HEK293 (cell line): ENCODE results near the gene CACTIN.

Experiments used
- CTCF ChIA-PET: fragments of 350-600 bp; formaldehyde crosslinking; extraction: SDS; loops from one replicate; lab custom pipeline; 2021; ENCODE audit warnings: antibody characterized with exemption; lab: Yijun Ruan, JAX
- POLR2A ChIA-PET: fragments of 300-600 bp; formaldehyde crosslinking; extraction: SDS; loops from one replicate; lab custom pipeline; 2020; ENCODE audit warnings: antibody characterized with exemption, inconsistent platforms; lab: Yijun Ruan, JAX
- H3K27ac ChIP-seq: fragments of 200-500 bp; sonication (Bioruptor generic); 2 replicates; pipeline ENCODE4 v1.5.1; 2014; ENCODE audit warnings: low read depth, low read length, control low read depth, inconsistent platforms; ENCODE audit errors: extremely low read depth
- H3K36me3 ChIP-seq, 2 experiments: fragments of 200-500 bp in 1 of 2; sonication (Bioruptor generic) in 1 of 2; 1 replicate in 1 of 2; 2 replicates in 1 of 2; pipeline ENCODE4 v1.5.1; 2014 to 2017; ENCODE audit warnings: inconsistent platforms in 2 of 2, low read length in 2 of 2; ENCODE audit not compliant: control insufficient read depth in 2 of 2, insufficient read depth in 1 of 2
- H3K4me1 ChIP-seq: fragments of 200-500 bp; sonication (Bioruptor generic); 2 replicates; pipeline ENCODE4 v1.5.1; 2014; ENCODE audit warnings: mild to moderate bottlenecking, low read length, inconsistent platforms; ENCODE audit not compliant: control insufficient read depth, insufficient read depth
- H3K4me3 ChIP-seq: 2 replicates; pipeline ENCODE4 v1.5.1; 2011; ENCODE audit warnings: low read depth, mild to moderate bottlenecking, control low read depth, low read length, moderate library complexity
- H3K9me3 ChIP-seq: fragments of 200-500 bp; sonication (Bioruptor generic); 2 replicates; pipeline ENCODE4 v1.5.1; 2014; ENCODE audit warnings: low read depth, low read length, inconsistent platforms; ENCODE audit not compliant: control insufficient read depth, insufficient read depth
- FEZF1 ChIP-seq: fragments of 450-650 bp; formaldehyde crosslinking; IDR thresholded peaks from 2 replicates; pipeline ENCODE4 v1.5.1; 2016; ENCODE audit warnings: missing biosample characterization, missing genetic modification characterization
- GLIS2 ChIP-seq: fragments of 450-650 bp; formaldehyde crosslinking; IDR thresholded peaks from 2 replicates; pipeline ENCODE4 v1.5.1; 2016; ENCODE audit warnings: missing biosample characterization, missing genetic modification characterization
- HIC1 ChIP-seq: fragments of 450-650 bp; formaldehyde crosslinking; IDR thresholded peaks from 2 replicates; pipeline ENCODE4 v1.5.1; 2016; ENCODE audit warnings: missing biosample characterization, missing genetic modification characterization
- MEIS1 ChIP-seq: sonication (generic); formaldehyde crosslinking; IDR thresholded peaks from 2 replicates; pipeline ENCODE4 v1.8.1; 2022; ENCODE audit warnings: missing genetic modification reagents, mild to moderate bottlenecking, borderline replicate concordance
- PBX3 ChIP-seq: sonication (generic); formaldehyde crosslinking; IDR thresholded peaks from 2 replicates; pipeline ENCODE4 v1.8.1; 2022; ENCODE audit warnings: mild to moderate bottlenecking, moderate library complexity, missing genetic modification reagents
- ZBTB17 ChIP-seq: fragments of 450-650 bp; formaldehyde crosslinking; IDR thresholded peaks from 2 replicates; pipeline ENCODE4 v1.5.1; 2016; ENCODE audit warnings: missing biosample characterization, missing genetic modification characterization
- ZFP69B ChIP-seq: fragments of 450-650 bp; formaldehyde crosslinking; IDR thresholded peaks from 2 replicates; pipeline ENCODE4 v1.5.1; 2016; ENCODE audit warnings: missing biosample characterization, missing genetic modification characterization
- ZIC2 ChIP-seq: fragments of 450-650 bp; formaldehyde crosslinking; IDR thresholded peaks from 2 replicates; pipeline ENCODE4 v1.5.1; 2016; ENCODE audit warnings: missing biosample characterization, missing genetic modification characterization
- ZNF16 ChIP-seq: fragments of 450-650 bp; formaldehyde crosslinking; IDR thresholded peaks from 2 replicates; pipeline ENCODE4 v1.5.1; 2016; ENCODE audit warnings: low read depth, missing biosample characterization, missing genetic modification characterization
- ZNF23 ChIP-seq: fragments of 450-650 bp; formaldehyde crosslinking; IDR thresholded peaks from 2 replicates; pipeline ENCODE4 v1.5.1; 2016; ENCODE audit warnings: missing biosample characterization, missing genetic modification characterization, borderline replicate concordance
- ZNF600 ChIP-seq: fragments of 450-650 bp; formaldehyde crosslinking; IDR thresholded peaks from 2 replicates; pipeline ENCODE4 v1.5.1; 2016; ENCODE audit warnings: missing biosample characterization, missing genetic modification characterization
- ZNF660 ChIP-seq: fragments of 450-650 bp; IDR thresholded peaks from 2 replicates; pipeline ENCODE4 v1.5.1; 2018; ENCODE audit warnings: missing biosample characterization, mild to moderate bottlenecking, missing genetic modification characterization
- ZNF664 ChIP-seq: fragments of 450-650 bp; formaldehyde crosslinking; IDR thresholded peaks from 2 replicates; pipeline ENCODE4 v1.5.1; 2016; ENCODE audit warnings: missing biosample characterization, missing genetic modification characterization
- ZNF692 ChIP-seq: fragments of 450-650 bp; formaldehyde crosslinking; IDR thresholded peaks from 2 replicates; pipeline ENCODE4 v1.5.1; 2016; ENCODE audit warnings: missing biosample characterization, missing genetic modification characterization
- ZNF768 ChIP-seq: fragments of 450-650 bp; formaldehyde crosslinking; IDR thresholded peaks from 2 replicates; pipeline ENCODE4 v1.5.1; 2018; ENCODE audit warnings: missing biosample characterization, mild to moderate bottlenecking, missing genetic modification characterization

The CACTIN gene

GRCh38 chr19:3610745-3611717 is 15.6 kb downstream of the CACTIN start:
- CTCF ChIA-PET: no interaction called here
- peaks cover 3% of the 10 kb centered on the region; the same call in 1 of the 2 replicates for H3K4me1 ChIP-seq
- H3K4me3 ChIP-seq: no peak overlapping the region
- POLR2A ChIA-PET: no interaction called here
- no peaks in the 10 kb centered on the region for H3K9me3 ChIP-seq
- peak; percentile 20; the same call in 1 of the 2 replicates for TF ChIP-seq GLIS2 (tag by site-specific recombination)
- no peak for TF ChIP-seq ZNF660 (tag by site-specific recombination)
- TF ChIP-seq ZNF692 (tag by site-specific recombination): peak; percentile 58; the same call in 1 of the 2 replicates
- TF ChIP-seq ZIC2 (tag by site-specific recombination): no peak
- TF ChIP-seq HIC1: peak; percentile 38; the same call in 1 of the 2 replicates
- TF ChIP-seq ZFP69B (tag by site-specific recombination): 0 out of 2 replicates have a peak, but pooled peaks have one; percentile 18
- TF ChIP-seq, all 188 proteins: peak for 4
- H3K27ac ChIP-seq: no peak overlapping the region
- peaks cover 0 to 41% of the 10 kb centered on the region in 2 experiments; a peak in 1 of 3 replicates for H3K36me3 ChIP-seq

GRCh38 chr19:3609779-3610719 is 16.5 kb downstream of the CACTIN start:
- ChIA-PET CTCF (no interaction called here), POLR2A (no interaction called here)
- Histone ChIP-seq H3K36me3 (peaks cover 0 to 37% of the 10 kb centered on the region in 2 experiments; a peak in 2 of 3 replicates), H3K4me3 (no peak overlapping the region), H3K9me3 (no peaks in the 10 kb centered on the region), H3K27ac (no peak overlapping the region), H3K4me1 (peaks cover 3% of the 10 kb centered on the region; the same call in 1 of the 2 replicates)
- TF ChIP-seq ZBTB17 (tag by site-specific recombination) (peak; percentile 64), PBX3 (CRISPR knock-in tag) (no peak), ZNF23 (peak; percentile 95; the same call in 1 of the 2 replicates), ZNF600 (peak; percentile 55; the same call in 1 of the 2 replicates)

- POLR2A ChIA-PET: no interaction called here
These were observed 17.8 kb downstream of the CACTIN start for GRCh38 chr19:3608750-3609322.

More at GRCh38 chr19:3608750-3609322, 17.8 kb downstream of the CACTIN start:
- CTCF ChIA-PET: interaction anchor here (0.6 to 1.5 kb wide), 7 partner anchors 13 to 811 kb away, joined by 3 to 5 read pairs (median 3); no protein-coding TSS in a partner anchor
- H3K27ac ChIP-seq: no peak overlapping the region
- TF ChIP-seq ZNF768: no peak
- TF ChIP-seq FEZF1: no peak
- peak; percentile 87 for TF ChIP-seq ZNF16 (tag by site-specific recombination)
- TF ChIP-seq ZNF664 (tag by site-specific recombination): no peak
- TF ChIP-seq MEIS1 (CRISPR knock-in tag): no peak
- peak; percentile 11; the same call in 1 of the 2 replicates for TF ChIP-seq HIC1
- H3K4me1 ChIP-seq: peaks cover 3% of the 10 kb centered on the region; the same call in 1 of the 2 replicates
- no peak overlapping the region for H3K4me3 ChIP-seq
- H3K9me3 ChIP-seq: no peaks in the 10 kb centered on the region
- peaks cover 0 to 37% of the 10 kb centered on the region in 2 experiments; a peak in 2 of 3 replicates for H3K36me3 ChIP-seq
